Loucy (cell line): ENCODE measurements around the gene TMEM167B.

Experiments
- H2AFZ ChIP-seq: fragments of 200-600 bp; sonication (generic); 2 replicates; pipeline ENCODE4 v1.6.0; 2016; ENCODE audit warnings: antibody characterized with exemption, mild to moderate bottlenecking, low read length, moderate library complexity
- H3F3A ChIP-seq: fragments of 200-600 bp; 2 replicates; pipeline ENCODE4 v1.6.0; 2016; ENCODE audit warnings: antibody characterized with exemption, low read depth, mild to moderate bottlenecking
- H3K27me3 ChIP-seq: fragments of 200-600 bp; sonication (generic); 2 replicates; pipeline ENCODE4 v1.6.1; 2014; ENCODE audit warnings: low read length, mild to moderate bottlenecking; ENCODE audit not compliant: insufficient read depth, poor library complexity, severe bottlenecking
- H3K36me3 ChIP-seq: fragments of 200-600 bp; sonication (generic); 2 replicates; pipeline ENCODE4 v1.6.1; 2016; ENCODE audit warnings: low read length; ENCODE audit not compliant: insufficient read depth
- H3K4me1 ChIP-seq: fragments of 200-600 bp; sonication (generic); 2 replicates; pipeline ENCODE4 v1.5.1; 2014; ENCODE audit warnings: low read length, mild to moderate bottlenecking; ENCODE audit not compliant: insufficient read depth, poor library complexity, severe bottlenecking
- H3K4me2 ChIP-seq: fragments of 200-600 bp; sonication (generic); 2 replicates; pipeline ENCODE4 v1.6.0; 2014; ENCODE audit warnings: antibody characterized with exemption, low read length, low read depth, mild to moderate bottlenecking; ENCODE audit not compliant: poor library complexity, severe bottlenecking
- H3K4me3 ChIP-seq: fragments of 200-600 bp; sonication (generic); 2 replicates; pipeline ENCODE4 v1.5.1; 2014; ENCODE audit warnings: low read length, mild to moderate bottlenecking, mixed read lengths; ENCODE audit not compliant: poor library complexity, severe bottlenecking
- H3K79me2 ChIP-seq: fragments of 200-600 bp; sonication (generic); 2 replicates; pipeline ENCODE4 v1.6.1; 2014; ENCODE audit warnings: low read length; ENCODE audit not compliant: insufficient read depth
- H3K9ac ChIP-seq: fragments of 200-600 bp; sonication (generic); 2 replicates; pipeline ENCODE4 v1.6.0; 2014; ENCODE audit warnings: mild to moderate bottlenecking, low read depth, low read length, moderate library complexity; ENCODE audit not compliant: poor library complexity, severe bottlenecking
- H3K9me2 ChIP-seq: fragments of 200-600 bp; sonication (generic); replicated peaks from 2 replicates; pipeline ENCODE4 v1.6.1; 2016; ENCODE audit warnings: low read depth, low read length, mixed read lengths
- H3K9me3 ChIP-seq: fragments of 200-600 bp; sonication (generic); 2 replicates; pipeline ENCODE4 v1.6.1; 2014; ENCODE audit warnings: mild to moderate bottlenecking, antibody characterized with exemption, low read length, low read depth; ENCODE audit not compliant: insufficient read depth
- H4K20me1 ChIP-seq: fragments of 200-600 bp; sonication (generic); 2 replicates; pipeline ENCODE4 v1.6.0; 2014; ENCODE audit warnings: antibody characterized with exemption, low read length, mild to moderate bottlenecking; ENCODE audit not compliant: insufficient read depth, poor library complexity, severe bottlenecking
- CTCF ChIP-seq: fragments of 200-600 bp; sonication (generic); conservative IDR thresholded peaks from 2 replicates; pipeline ENCODE4 v1.5.1; 2014; ENCODE audit warnings: mild to moderate bottlenecking, antibody characterized with exemption, low read length
- EZH2phosphoT487 ChIP-seq: fragments of 200-600 bp; IDR thresholded peaks from 2 replicates; pipeline ENCODE4 v1.6.1; 2018; ENCODE audit warnings: antibody characterized with exemption, mild to moderate bottlenecking, moderate library complexity, borderline replicate concordance

TMEM167B gene

DNA sequence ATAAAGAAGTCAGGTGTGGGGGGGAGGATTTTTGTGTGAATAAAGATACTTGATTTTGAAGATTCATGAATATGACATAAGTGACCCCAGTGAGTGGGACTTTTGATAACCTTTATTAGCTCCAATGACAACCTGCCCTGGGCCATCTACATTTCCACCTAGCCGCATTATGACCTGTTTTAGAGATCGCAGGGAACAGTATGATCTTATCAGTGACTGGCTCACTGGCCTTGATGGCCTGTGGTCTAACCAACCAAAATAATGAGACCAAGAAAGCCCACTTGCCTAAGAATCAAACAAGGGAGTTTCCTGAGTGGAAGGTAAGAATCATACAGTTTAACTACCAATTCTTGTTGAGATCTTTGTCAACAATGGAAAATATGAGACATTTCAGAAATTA lies 25.1 kb downstream of the TMEM167B start:
- no peaks in the 10 kb centered on the region for H3K36me3 ChIP-seq
- no peaks in the 10 kb centered on the region for H3K9me3 ChIP-seq
- peaks cover 17% of the 10 kb centered on the region for H3K27me3 ChIP-seq
- no peak overlapping the region for H3K4me2 ChIP-seq
- no peaks in the 10 kb centered on the region for H3F3A ChIP-seq
- H3K4me3 ChIP-seq = no peak overlapping the region
- H3K4me1 ChIP-seq = peaks cover 16% of the 10 kb centered on the region
- peak; percentile 24; the same call in 1 of the 2 replicates for TF ChIP-seq EZH2phosphoT487
- TF ChIP-seq CTCF = no peak
- no peaks in the 10 kb centered on the region for H3K79me2 ChIP-seq
- H2AFZ ChIP-seq = no peak overlapping the region
- H4K20me1 ChIP-seq = no peaks in the 10 kb centered on the region
- H3K9me2 ChIP-seq = no peaks in the 10 kb centered on the region
- H3K9ac ChIP-seq = no peak overlapping the region

DNA sequence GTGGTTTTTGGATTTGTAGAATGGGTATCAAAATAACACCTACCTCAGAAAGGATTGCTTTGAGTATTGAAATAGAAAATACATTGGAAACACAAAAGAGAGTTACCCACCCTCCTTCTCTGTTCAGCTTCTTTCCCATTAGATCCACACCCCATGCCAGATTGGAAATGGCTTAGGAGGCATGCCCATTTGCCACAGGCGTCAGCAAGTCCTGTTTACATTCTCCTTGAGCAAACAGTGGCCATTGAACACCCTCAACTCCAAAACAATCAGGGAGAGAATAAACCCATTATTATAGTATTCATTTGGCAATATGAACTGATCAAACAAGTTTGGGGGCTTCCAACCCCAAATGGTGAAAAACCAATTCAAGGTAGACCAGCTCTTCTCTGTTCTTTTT lies 25.7 kb downstream of the TMEM167B start:
- TF ChIP-seq CTCF = no peak
- no peak for TF ChIP-seq EZH2phosphoT487
- H4K20me1 ChIP-seq = no peaks in the 10 kb centered on the region
- H3K9ac ChIP-seq = no peak overlapping the region
- H3K36me3 ChIP-seq = no peaks in the 10 kb centered on the region
- H3K4me3 ChIP-seq = no peak overlapping the region
- peaks cover 16% of the 10 kb centered on the region for H3K4me1 ChIP-seq
- no peak overlapping the region for H3K4me2 ChIP-seq
- no peaks in the 10 kb centered on the region for H3K9me2 ChIP-seq
- H3K79me2 ChIP-seq = no peaks in the 10 kb centered on the region
- H3K27me3 ChIP-seq = peaks cover 17% of the 10 kb centered on the region
- H2AFZ ChIP-seq = no peak overlapping the region
- H3F3A ChIP-seq = no peaks in the 10 kb centered on the region
- no peaks in the 10 kb centered on the region for H3K9me3 ChIP-seq

DNA sequence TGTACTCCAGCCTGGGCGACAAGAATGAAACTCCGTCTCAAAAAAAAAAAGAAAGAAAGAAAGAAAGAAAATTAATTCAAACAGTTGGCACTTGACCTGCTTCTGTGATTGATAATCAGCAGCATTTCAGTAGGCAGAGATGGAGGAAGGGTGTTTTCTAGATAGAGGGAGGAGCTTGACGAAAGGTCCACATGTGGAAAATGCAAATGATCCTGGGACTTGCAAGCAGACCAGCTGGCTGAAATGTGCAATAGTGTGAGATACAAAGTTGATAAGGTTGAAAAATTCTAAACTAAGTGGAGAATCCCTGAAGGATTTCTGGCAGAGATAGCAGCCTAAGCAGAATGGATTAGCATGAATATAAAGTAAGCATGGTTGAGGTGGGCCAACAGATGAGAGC lies 27.5 kb downstream of the TMEM167B start:
- Histone ChIP-seq H2AFZ (no peak overlapping the region), H3K9ac (no peak overlapping the region), H4K20me1 (no peaks in the 10 kb centered on the region), H3K9me2 (no peaks in the 10 kb centered on the region), H3F3A (no peaks in the 10 kb centered on the region), H3K9me3 (no peaks in the 10 kb centered on the region), H3K4me1 (peaks cover 8% of the 10 kb centered on the region), H3K79me2 (no peaks in the 10 kb centered on the region), H3K4me2 (no peak overlapping the region), H3K27me3 (peaks cover 17% of the 10 kb centered on the region), H3K36me3 (no peaks in the 10 kb centered on the region), H3K4me3 (no peak overlapping the region)
- TF ChIP-seq EZH2phosphoT487 (no peak), CTCF (no peak)
